GM19468 (cell line): ENCODE data around the gene TMEM154.

Source experiments
- ATAC-seq: cut with Tn5 transposase; IDR thresholded peaks from one replicate; pipeline ENCODE4 v1.9.1; 2021; ENCODE audit warnings: mild to moderate bottlenecking, moderate library complexity, moderate number of reproducible peaks; ENCODE audit not compliant: unreplicated experiment; ENCODE audit errors: extremely low read depth

Gene TMEM154, protein sequence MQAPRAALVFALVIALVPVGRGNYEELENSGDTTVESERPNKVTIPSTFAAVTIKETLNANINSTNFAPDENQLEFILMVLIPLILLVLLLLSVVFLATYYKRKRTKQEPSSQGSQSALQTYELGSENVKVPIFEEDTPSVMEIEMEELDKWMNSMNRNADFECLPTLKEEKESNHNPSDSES

DNA sequence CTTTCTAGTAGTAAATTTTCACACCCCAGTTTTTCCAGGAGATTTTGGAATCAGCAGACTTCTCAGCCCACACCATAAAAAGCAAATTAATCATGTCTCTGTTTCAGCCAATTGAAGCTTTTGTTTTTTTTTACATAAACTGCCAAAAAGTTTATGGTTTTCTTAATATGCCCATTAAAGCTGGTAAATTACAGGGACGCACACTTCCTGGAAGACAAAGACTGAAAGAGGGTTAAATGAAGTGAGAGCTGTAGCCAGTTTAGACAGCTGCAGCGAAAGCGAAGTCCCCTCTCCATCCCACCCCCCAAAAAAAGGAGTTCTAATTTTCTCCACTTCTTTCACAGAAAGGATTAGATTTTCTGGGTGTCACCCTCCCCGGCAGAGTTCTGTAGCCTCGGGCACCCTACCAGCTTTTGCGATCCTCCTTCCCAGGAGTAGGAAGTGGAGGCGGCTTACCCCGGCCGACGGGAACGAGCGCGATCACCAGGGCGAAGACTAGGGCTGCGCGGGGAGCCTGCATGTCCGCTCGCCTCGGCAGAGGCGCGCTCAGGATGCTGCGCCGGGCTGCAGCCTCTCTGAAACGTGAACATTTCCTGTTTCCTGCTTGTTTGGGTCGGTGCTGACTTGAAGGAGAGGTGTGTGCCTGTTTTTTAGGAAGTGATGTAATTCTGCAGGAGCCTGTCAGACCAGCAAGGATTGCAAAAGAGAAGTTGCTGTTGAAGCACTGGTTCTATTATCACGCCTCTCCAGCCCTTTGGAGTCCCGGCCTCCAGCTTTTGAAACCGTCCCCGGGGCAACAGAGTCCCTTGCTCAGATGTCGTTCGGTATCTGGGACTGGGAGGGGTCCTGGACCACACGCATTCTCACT, at the start of gene TMEM154:
Gene TMEM154, minus strand, starts transcription at position 584 of the 868 bp plus-strand sequence. Its CDS starts 64 bp downstream, at position 520.
- peak; percentile 70 for ATAC-seq

DNA sequence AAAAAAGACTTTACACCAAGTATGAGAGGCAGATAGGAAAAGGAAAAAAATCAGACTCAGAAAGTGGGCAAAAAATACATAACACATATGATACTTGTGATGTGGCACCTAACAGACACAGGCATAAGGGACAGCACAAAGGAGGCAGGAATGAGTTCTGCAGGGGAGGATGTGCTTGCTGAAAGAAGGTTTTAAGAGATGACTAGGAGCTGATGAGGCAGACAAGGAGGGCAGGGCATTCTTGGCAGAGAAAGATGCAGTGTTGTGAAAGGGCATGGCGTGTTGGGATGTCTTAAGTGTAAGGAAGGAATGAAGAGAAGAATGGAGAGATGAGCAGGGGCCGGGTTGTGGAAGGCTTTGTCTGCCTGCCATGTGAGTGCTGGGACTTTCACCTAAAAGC, 49.7 kb upstream of the TMEM154 start:
- ATAC-seq: no peak

- ATAC-seq: no peak
Observed at GRCh38 chr4:152728343-152728742, 48.5 kb upstream of the TMEM154 start.

- ATAC-seq: no peak
Observed at GRCh38 chr4:152727784-152728183, 48.0 kb upstream of the TMEM154 start.

GRCh38 chr4:152724494-152724893, 44.7 kb upstream of the TMEM154 start:
- no peak for ATAC-seq

GRCh38 chr4:152723236-152723635, 43.4 kb upstream of the TMEM154 start:
- ATAC-seq: no peak

DNA sequence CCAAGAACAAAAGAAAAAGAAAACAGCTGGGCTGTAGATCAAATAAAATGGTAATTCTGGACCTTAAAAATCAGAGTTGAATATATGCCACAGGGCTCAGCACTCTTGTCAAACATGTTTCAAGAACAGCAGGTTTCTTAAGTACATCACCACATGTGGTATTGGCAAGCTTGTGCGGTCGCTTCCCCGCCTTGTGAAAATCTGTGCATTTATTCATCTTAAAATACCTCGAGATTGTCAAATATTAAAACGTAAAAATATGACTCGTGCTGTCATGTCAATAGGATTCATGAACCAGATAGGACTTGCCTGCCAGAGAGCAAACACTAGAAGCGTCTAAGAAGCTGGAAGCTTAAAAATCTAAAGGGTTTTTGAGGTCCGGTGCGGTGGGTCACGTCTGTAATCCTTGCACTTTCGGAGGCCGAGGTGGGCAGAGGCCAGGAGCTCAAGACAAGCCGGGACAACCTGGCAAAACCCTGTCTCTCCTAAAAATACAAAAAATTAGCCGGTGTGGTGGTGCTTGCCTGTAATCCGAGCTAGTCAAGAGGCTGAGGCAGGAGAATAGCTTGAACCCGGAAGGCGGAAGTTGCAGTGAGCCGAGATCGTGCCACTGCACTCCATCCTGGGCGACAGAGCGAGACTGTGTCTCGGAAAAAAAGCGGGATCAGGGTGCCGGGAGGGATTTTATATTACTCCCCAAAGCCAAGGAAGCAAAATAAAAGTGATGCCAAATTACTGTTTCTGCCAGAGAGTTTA, 40.2 kb upstream of the TMEM154 start:
- no peak for ATAC-seq

DNA sequence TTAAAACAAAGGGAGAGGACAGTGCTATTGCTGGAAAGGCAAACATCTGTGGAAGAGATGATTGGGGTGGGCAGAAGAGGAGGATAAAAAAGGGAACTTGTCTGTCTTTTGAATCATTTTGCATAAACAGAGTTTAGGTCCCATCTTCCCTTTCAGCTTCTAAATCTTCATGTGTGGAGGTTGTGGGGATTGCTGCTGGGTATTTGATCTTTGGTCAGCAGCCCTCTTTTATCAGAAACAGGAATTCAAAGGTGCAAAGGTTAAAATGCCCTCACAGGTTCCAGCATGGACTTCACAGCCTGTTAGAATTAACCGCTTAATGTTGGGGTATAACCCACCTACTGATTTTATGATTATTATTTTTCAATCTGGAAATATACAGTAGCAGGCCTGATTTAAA, 39.5 kb upstream of the TMEM154 start:
- no peak for ATAC-seq

- ATAC-seq: no peak
Observed at GRCh38 chr4:152715076-152715475, 35.3 kb upstream of the TMEM154 start.

- no peak for ATAC-seq
Observed at GRCh38 chr4:152713951-152714705, 34.3 kb upstream of the TMEM154 start.

GRCh38 chr4:152709675-152710438, 30.1 kb upstream of the TMEM154 start:
- no peak for ATAC-seq

DNA sequence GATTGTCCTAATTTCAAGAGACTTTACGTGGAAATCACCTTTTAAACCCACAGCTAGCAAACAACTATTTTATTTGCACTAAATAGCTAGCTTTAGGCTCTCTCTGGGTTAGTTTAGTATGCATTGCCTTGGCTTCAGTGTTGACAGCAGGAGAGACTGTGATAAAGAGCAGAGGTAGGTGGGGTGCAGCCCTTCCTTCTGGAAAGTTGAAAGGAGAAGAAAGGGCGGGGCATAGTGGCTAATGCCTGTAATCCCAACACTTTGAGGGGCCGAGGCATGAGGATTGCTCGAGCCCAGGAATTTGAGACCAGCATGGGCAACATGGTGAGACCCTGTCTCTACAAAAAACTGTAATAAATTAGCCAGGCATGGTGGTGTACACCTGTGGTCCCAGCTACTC, 29.0 kb upstream of the TMEM154 start:
- no peak for ATAC-seq

GRCh38 chr4:152708361-152708760, 28.6 kb upstream of the TMEM154 start:
- ATAC-seq: no peak

DNA sequence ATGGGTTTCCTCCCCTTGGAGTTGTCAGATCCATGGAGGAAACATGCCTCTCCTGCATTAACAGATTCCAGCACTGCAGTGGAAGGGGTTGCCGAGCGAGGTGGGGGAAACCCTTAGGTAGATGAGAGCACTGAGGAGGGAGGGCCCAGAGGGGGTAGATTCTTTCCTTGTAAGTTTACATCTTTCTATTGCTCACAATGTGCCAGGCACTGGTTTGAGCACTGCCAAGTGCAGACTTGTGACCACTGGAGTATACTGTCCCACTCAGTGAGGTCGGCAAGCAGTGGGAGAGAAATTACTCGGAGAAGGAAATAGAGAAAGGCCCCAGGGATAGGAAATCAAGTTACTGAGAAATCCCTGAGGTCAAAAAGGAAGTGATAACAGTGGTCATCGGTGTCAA, 27.8 kb upstream of the TMEM154 start:
- no peak for ATAC-seq

- ATAC-seq: no peak
Observed at GRCh38 chr4:152705903-152706302, 26.1 kb upstream of the TMEM154 start.

DNA sequence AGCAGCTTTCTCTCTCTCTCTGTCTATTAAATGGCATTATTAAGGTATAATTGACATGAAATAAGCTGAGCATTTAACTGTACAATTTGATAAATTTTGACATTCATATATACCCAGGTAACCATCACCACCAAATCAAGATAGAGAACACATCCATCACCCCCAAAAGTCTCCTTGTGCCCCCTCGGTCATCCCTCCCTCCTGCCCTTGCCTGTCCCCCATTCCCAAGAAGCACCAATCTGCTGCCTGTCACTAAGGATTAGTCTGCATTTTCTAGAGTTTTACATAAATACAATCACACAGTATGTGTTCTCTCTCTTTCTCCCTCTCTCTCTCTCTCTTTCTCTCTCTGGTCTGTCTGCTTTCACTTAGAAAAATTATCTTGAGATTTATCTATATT, 25.0 kb upstream of the TMEM154 start:
- no peak for ATAC-seq

GRCh38 chr4:152700151-152700550, 20.4 kb upstream of the TMEM154 start:
- ATAC-seq: no peak

GRCh38 chr4:152699313-152699712, 19.5 kb upstream of the TMEM154 start:
- no peak for ATAC-seq

DNA sequence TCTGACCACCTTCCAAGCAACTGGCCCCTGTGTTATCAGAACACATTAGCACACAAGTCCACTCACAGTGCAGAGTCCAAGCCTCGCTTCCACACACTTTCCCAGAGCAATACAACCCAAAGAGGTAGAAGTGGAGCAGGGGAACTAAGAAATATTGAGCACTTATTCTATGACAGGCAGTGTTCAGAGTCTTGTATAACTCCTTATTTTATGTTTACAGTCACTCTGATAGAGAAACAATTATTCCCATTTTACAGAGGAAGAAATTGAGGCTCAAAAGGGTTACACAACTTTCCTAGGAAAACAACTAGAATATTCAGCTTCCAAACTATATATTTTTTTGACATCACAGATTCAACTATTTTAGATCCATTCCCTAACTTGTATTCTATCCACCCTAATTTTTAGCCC, 18.3 kb upstream of the TMEM154 start:
- no peak for ATAC-seq
